Large intestine (tissue), 3 donors: ENCODE data around the gene MYF5. TPM values are rescaled to one million over a fixed set of nuclear protein-coding genes. Genes with fewer than 3 reads are reported as not detected.

Source experiments
- DNase-seq, 2 donors: peaks; one replicate each; pipeline versions ENCODE4 v3.0.0 to v3.0.0-alpha.2; 2013
- H3K27ac ChIP-seq: one replicate; pipeline ENCODE4 v1.5.1; 2013; ENCODE audit warnings: low read length
- H3K27me3 ChIP-seq: 2 replicates; pipeline ENCODE4 v1.6.1; 2013; ENCODE audit warnings: low read length; ENCODE audit not compliant: control insufficient read depth, insufficient read depth
- H3K36me3 ChIP-seq: 2 replicates; pipeline ENCODE4 v1.6.1; 2013; ENCODE audit warnings: low read length; ENCODE audit not compliant: control insufficient read depth, insufficient read depth
- H3K4me1 ChIP-seq: one replicate; pipeline ENCODE4 v1.6.1; 2013; ENCODE audit warnings: low read length; ENCODE audit not compliant: control insufficient read depth, insufficient read depth
- H3K4me3 ChIP-seq: one replicate; pipeline ENCODE4 v1.5.1; 2013; ENCODE audit warnings: low read length
- H3K9me3 ChIP-seq: one replicate; pipeline ENCODE4 v1.6.1; 2013; ENCODE audit warnings: mild to moderate bottlenecking, low read depth, low read length, moderate library complexity; ENCODE audit not compliant: control insufficient read depth
- WGBS: methylation state at CpG from one replicate; pipeline ENCODE4 v1.1.5; 2013; ENCODE audit warnings: low lambda C conversion rate; ENCODE audit not compliant: insufficient coverage; 5-methylcytosine and 5-hydroxymethylcytosine counted together
- polyA plus RNA-seq: library from polyadenylated mRNA; unstranded; fragments of 120-200 nt; gene quantifications from one replicate; pipeline ENCODE4 v1.2.1, GENCODE V29; 2013

The MYF5 gene
- polyA plus RNA-seq, 1 donor: 0.07 TPM

DNA sequence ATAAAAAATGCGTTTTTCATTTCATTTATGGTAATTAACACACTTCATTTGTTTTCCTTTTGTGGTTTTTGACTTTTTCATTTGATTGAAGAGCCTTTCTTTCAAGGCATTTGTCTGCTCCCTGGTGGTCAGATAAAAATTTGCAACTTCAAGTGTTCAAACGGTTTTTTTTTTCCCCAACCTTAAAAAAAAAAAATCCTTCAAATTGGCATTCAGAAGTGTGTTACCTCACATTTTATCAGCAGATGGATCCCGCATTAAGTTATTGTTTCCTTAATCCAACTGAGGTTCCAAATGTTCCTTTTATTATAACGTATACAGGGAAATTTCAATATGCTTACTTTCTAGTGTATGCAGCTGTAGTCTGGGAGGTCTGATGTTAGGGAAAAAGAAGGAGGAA is 47.2 kb downstream of the MYF5 start:
- 5% methylated on average over 3 of the region's 4 CpGs for WGBS
- H3K4me3 ChIP-seq: no peak overlapping the region
- no peak overlapping the region for H3K27ac ChIP-seq
- DNase-seq: peak in 1 of 2 donors; percentile 24
- no peaks in the 10 kb centered on the region for H3K9me3 ChIP-seq
- no peaks in the 10 kb centered on the region for H3K4me1 ChIP-seq
- H3K27me3 ChIP-seq: no peaks in the 10 kb centered on the region
- H3K36me3 ChIP-seq: no peaks in the 10 kb centered on the region

DNA sequence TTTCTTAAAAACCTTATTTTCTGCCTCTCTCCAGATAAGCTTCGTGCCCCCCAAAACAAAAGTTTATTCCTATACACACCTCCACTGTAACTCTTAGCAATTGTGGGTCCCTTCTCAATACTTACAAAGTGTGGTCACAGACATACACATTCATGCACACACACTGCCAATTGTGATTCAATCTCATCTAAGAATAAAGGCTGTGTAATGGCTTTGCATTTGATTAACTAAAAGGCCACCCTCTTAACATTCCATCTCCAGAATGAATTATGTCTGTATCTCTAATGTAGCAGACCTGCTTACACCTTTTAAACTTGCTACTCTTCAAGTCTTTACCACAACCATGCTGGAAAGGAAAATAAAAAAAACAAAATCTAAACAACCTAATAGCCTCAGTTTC is 49.5 kb downstream of the MYF5 start:
- Histone ChIP-seq H3K27me3 (no peaks in the 10 kb centered on the region), H3K4me3 (no peak overlapping the region), H3K36me3 (no peaks in the 10 kb centered on the region), H3K9me3 (no peaks in the 10 kb centered on the region), H3K4me1 (no peaks in the 10 kb centered on the region), H3K27ac (no peak overlapping the region)
- DNase-seq: no peak
- WGBS: no CpG with 5 or more reads among the region's 1 CpG

DNA sequence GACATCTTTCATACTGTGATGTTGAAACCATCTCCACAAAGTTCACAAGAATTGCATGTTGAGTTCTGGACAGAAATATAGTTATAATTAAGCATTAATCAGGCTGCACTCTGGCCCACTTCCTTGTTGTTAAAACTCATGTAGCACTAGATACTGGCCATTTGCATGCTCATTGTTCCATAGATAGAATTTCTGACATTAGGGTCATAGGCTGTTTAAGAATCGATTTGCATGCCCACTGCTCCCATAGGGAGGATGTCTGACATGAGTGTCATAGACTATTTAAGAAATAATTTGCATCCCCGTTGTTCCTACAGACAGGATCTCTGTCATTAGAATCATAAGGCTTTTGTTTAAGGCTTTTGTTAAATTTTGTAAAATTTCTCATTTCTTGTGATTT is 50.2 kb downstream of the MYF5 start:
- no peaks in the 10 kb centered on the region for H3K4me1 ChIP-seq
- no peaks in the 10 kb centered on the region for H3K36me3 ChIP-seq
- H3K27ac ChIP-seq: no peak overlapping the region
- DNase-seq: no peak
- 30% methylated on average over 2 of the region's 2 CpGs for WGBS
- H3K27me3 ChIP-seq: no peaks in the 10 kb centered on the region
- no peaks in the 10 kb centered on the region for H3K9me3 ChIP-seq
- H3K4me3 ChIP-seq: no peak overlapping the region

Other genes with a start within 250 kb of the MYF5 start
- gene MYF6, start 9.3 kb upstream of the MYF5 start, polyA plus RNA-seq: 0.21 TPM
- 10.1 TPM for gene LIN7A, start 221.0 kb downstream of the MYF5 start, polyA plus RNA-seq